Neural cell (in vitro differentiated cells): Measurements from ENCODE around the gene PPIL6. TPM values are rescaled to one million over a fixed set of nuclear protein-coding genes. Genes with fewer than 3 reads are reported as not detected.

Experiments used
- H2AFZ ChIP-seq: fragments of 200-600, 300-800 bp; sonication (generic), shearing (Covaris generic); 2 replicates; pipeline ENCODE4 v1.6.0; 2014; ENCODE audit warnings: low read depth, mild to moderate bottlenecking, antibody characterized with exemption, low read length, moderate library complexity
- H3F3A ChIP-seq: fragments of 200-600 bp; shearing (Covaris generic); 2 replicates; pipeline ENCODE4 v1.6.1; 2016; ENCODE audit warnings: mild to moderate bottlenecking, moderate library complexity, mixed read lengths, antibody characterized with exemption, low read length; ENCODE audit not compliant: insufficient read depth, poor library complexity, severe bottlenecking
- H3K27ac ChIP-seq: fragments of 200-600, 300-800 bp; sonication (generic), shearing (Covaris generic); 2 replicates; pipeline ENCODE4 v1.5.1; 2014; ENCODE audit warnings: mild to moderate bottlenecking, low read length, moderate library complexity
- H3K27me3 ChIP-seq: fragments of 300-800, 200-600 bp; sonication (generic), shearing (Covaris generic); 2 replicates; pipeline ENCODE4 v1.6.0; 2014; ENCODE audit warnings: mild to moderate bottlenecking, low read depth, low read length, moderate library complexity; ENCODE audit not compliant: insufficient read depth
- H3K36me3 ChIP-seq: fragments of 300-800, 200-600 bp; sonication (generic), shearing (Covaris generic); 2 replicates; pipeline ENCODE4 v1.5.1; 2014; ENCODE audit warnings: mild to moderate bottlenecking, antibody characterized with exemption, low read length, moderate library complexity; ENCODE audit not compliant: insufficient read depth
- H3K4me2 ChIP-seq: fragments of 300-800, 200-600 bp; sonication (generic), shearing (Covaris generic); 2 replicates; pipeline ENCODE4 v1.6.0; 2014; ENCODE audit warnings: mild to moderate bottlenecking, low read length
- H3K4me3 ChIP-seq: fragments of 300-800, 200-600 bp; sonication (generic), shearing (Covaris generic); 2 replicates; pipeline ENCODE4 v1.5.1; 2014; ENCODE audit warnings: mild to moderate bottlenecking, low read length, moderate library complexity
- H3K79me2 ChIP-seq: fragments of 200-600 bp; shearing (Covaris generic); replicated peaks from 2 replicates; pipeline ENCODE4 v1.6.0; 2014; ENCODE audit warnings: mild to moderate bottlenecking, low read length, moderate library complexity; ENCODE audit not compliant: insufficient read depth
- H3K9ac ChIP-seq: fragments of 300-800, 200-600 bp; sonication (generic), shearing (Covaris generic); 2 replicates; pipeline ENCODE4 v1.6.1; 2016; ENCODE audit warnings: mild to moderate bottlenecking, low read length, mixed read lengths
- H3K9me2 ChIP-seq: fragments of 200-600 bp; shearing (Covaris generic); 2 replicates; pipeline ENCODE4 v1.6.1; 2016; ENCODE audit warnings: mild to moderate bottlenecking, low read length, mixed read lengths; ENCODE audit not compliant: insufficient read depth
- H3K9me3 ChIP-seq: fragments of 200-600, 300-800 bp; sonication (generic), shearing (Covaris generic); 2 replicates; pipeline ENCODE4 v1.6.1; 2016; ENCODE audit warnings: mild to moderate bottlenecking, mixed run types, low read length, moderate library complexity, mixed read lengths
- H4K20me1 ChIP-seq: fragments of 200-600 bp; shearing (Covaris generic); 2 replicates; pipeline ENCODE4 v1.6.1; 2016; ENCODE audit warnings: mild to moderate bottlenecking, mixed run types; ENCODE audit not compliant: insufficient read depth
- CTCF ChIP-seq: fragments of 450-650 bp; IDR thresholded peaks from 2 replicates; pipeline ENCODE4 v1.5.1; 2014; ENCODE audit warnings: antibody characterized with exemption, mild to moderate bottlenecking, moderate library complexity; ENCODE audit not compliant: poor library complexity, severe bottlenecking
- EP300 ChIP-seq: fragments of 450-650 bp; conservative IDR thresholded peaks from 2 replicates; pipeline ENCODE4 v1.6.1; 2014; ENCODE audit warnings: antibody characterized with exemption, mild to moderate bottlenecking, moderate library complexity; ENCODE audit not compliant: poor library complexity, severe bottlenecking
- EZH2 ChIP-seq: fragments of 200-600, 300-800 bp; shearing (Covaris generic), sonication (generic); IDR thresholded peaks from 2 replicates; pipeline ENCODE4 v1.6.1; 2014; ENCODE audit warnings: antibody characterized with exemption, low read length, borderline replicate concordance, mild to moderate bottlenecking; ENCODE audit not compliant: insufficient read depth, poor library complexity, severe bottlenecking
- MXI1 ChIP-seq: fragments of 450-650 bp; conservative IDR thresholded peaks from 2 replicates; pipeline ENCODE4 v1.6.1; 2014; ENCODE audit warnings: antibody characterized with exemption, mild to moderate bottlenecking; ENCODE audit not compliant: poor library complexity, severe bottlenecking
- POLR2AphosphoS5 ChIP-seq: IDR thresholded peaks from 2 replicates; pipeline ENCODE4 v1.6.1; 2012
- RAD21 ChIP-seq: fragments of 450-650 bp; conservative IDR thresholded peaks from 2 replicates; pipeline ENCODE4 v1.6.1; 2014; ENCODE audit warnings: antibody characterized with exemption, mild to moderate bottlenecking, moderate library complexity
- REST ChIP-seq: IDR thresholded peaks from 2 replicates; pipeline ENCODE4 v1.6.1; 2012; ENCODE audit warnings: borderline replicate concordance
- SMC3 ChIP-seq: fragments of 450-650 bp; conservative IDR thresholded peaks from 2 replicates; pipeline ENCODE4 v1.6.1; 2014; ENCODE audit warnings: antibody characterized with exemption, mild to moderate bottlenecking, moderate library complexity; ENCODE audit not compliant: poor library complexity
- TAF1 ChIP-seq: IDR thresholded peaks from 2 replicates; pipeline ENCODE4 v1.6.1; 2012; ENCODE audit warnings: low read depth
- polyA plus RNA-seq: library from polyadenylated mRNA; depleted of rRNA; stranded (reverse); fragments of >200 nt; gene quantifications from 2 replicates; pipeline ENCODE4 v1.2.3, GENCODE V29; 2014

The PPIL6 gene
- polyA plus RNA-seq, 1 donor from 2014 or later, result 11.8 TPM

DNA sequence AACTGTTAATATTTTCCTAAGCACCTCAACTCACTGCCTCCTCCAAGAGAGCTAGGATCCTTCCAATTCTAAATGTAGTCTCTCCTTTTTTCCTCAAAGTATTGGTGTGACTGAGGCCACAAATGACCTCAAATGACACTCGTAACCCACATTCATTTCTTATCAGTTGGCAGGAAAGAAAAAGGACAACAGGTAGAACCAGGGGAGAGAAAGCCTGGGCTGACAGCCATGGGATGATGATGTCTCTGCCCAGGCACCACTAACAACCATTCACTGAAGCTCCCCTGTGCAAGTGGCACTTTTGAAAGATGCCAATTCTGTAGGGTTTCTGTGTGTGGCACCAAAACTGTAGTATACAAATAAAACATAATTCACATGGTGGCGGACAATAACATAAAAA is 35.2 kb upstream of the PPIL6 start:
- Histone ChIP-seq H3K4me3 (no peak overlapping the region), H2AFZ (no peak overlapping the region), H3F3A (no peaks in the 10 kb centered on the region), H3K36me3 (peaks cover 4% of the 10 kb centered on the region), H3K9me2 (no peaks in the 10 kb centered on the region), H3K79me2 (no peaks in the 10 kb centered on the region), H4K20me1 (no peaks in the 10 kb centered on the region), H3K9me3 (no peaks in the 10 kb centered on the region), H3K27ac (no peak overlapping the region), H3K4me2 (no peak overlapping the region), H3K27me3 (no peaks in the 10 kb centered on the region), H3K9ac (no peak overlapping the region)
- TF ChIP-seq POLR2AphosphoS5 (no peak), RAD21 (no peak), CTCF (no peak), TAF1 (no peak), REST (no peak), EZH2 (no peak), SMC3 (no peak), EP300 (no peak), MXI1 (no peak)

DNA sequence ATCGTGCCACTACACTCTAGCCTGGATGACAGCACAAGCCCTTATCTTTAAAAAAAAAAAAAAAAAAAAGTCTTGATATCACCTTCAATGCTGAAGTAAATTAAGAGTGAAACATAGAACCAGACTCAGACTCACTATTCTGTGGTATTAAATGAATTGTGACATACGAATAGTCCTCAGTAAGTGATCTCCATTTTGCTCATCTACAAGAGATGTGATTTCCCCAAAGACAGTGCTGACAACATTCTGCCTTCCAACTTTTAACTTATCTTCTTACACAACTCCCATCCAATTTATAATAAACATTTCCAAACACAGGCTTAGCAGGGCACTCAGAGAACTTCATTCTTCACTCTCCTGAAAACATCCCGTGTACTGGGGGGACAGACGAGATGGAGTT is 34.6 kb upstream of the PPIL6 start:
- Histone ChIP-seq H4K20me1 (no peaks in the 10 kb centered on the region), H3K9me3 (no peaks in the 10 kb centered on the region), H3F3A (no peaks in the 10 kb centered on the region), H3K9ac (no peak overlapping the region), H3K27ac (no peak overlapping the region), H2AFZ (no peak overlapping the region), H3K9me2 (no peaks in the 10 kb centered on the region), H3K79me2 (no peaks in the 10 kb centered on the region), H3K4me2 (no peak overlapping the region), H3K36me3 (peaks cover 4% of the 10 kb centered on the region), H3K4me3 (no peak overlapping the region), H3K27me3 (no peaks in the 10 kb centered on the region)
- no peak for TF ChIP-seq TAF1
- no peak for TF ChIP-seq MXI1
- TF ChIP-seq EP300, result no peak
- no peak for TF ChIP-seq POLR2AphosphoS5
- TF ChIP-seq REST, result no peak
- no peak for TF ChIP-seq EZH2
- no peak for TF ChIP-seq CTCF
- no peak for TF ChIP-seq RAD21
- no peak for TF ChIP-seq SMC3
